WTC11 (cell line): ENCODE measurements around the gene TRIP11. TPM values are rescaled to one million over a fixed set of nuclear protein-coding genes. Genes with fewer than 3 reads are reported as not detected.

Experiments used
- ATAC-seq: fragments of 200-7000 bp; cut with Tn5 transposase; 2 replicates; pipeline ENCODE4 v1.10.0; 2021; ENCODE audit warnings: mild to moderate bottlenecking, moderate library complexity
- CTCF ChIA-PET: fragments of 300-600 bp; sonication (Branson Sonifier 250); formaldehyde crosslinking; loops from one replicate; lab custom pipeline; 2021; ENCODE audit warnings: antibody characterized with exemption; lab: Charles Lee
- POLR2A ChIA-PET: fragments of 350-600 bp; sonication (Branson Sonifier 250); formaldehyde crosslinking; loops from one replicate; lab custom pipeline; 2021; ENCODE audit warnings: antibody characterized with exemption; lab: Charles Lee
- DNase-seq: peaks from one replicate; pipeline ENCODE4 v3.0.0; 2021; ENCODE audit warnings: low spot score
- H3K27ac Mint-ChIP-seq: 2 replicates; pipeline ENCODE4 v1.8.0; 2021; ENCODE audit warnings: mixed read lengths
- H3K27me3 Mint-ChIP-seq: 2 replicates; pipeline ENCODE4 v1.8.0; 2021; ENCODE audit warnings: low read depth, mild to moderate bottlenecking, moderate library complexity, mixed read lengths
- H3K36me3 Mint-ChIP-seq: 2 replicates; pipeline ENCODE4 v1.8.0; 2021; ENCODE audit warnings: mixed read lengths
- H3K4me1 Mint-ChIP-seq: 2 replicates; pipeline ENCODE4 v1.8.0; 2022; ENCODE audit warnings: mixed read lengths
- H3K4me3 Mint-ChIP-seq: 2 replicates; pipeline ENCODE4 v1.8.0; 2021; ENCODE audit warnings: mild to moderate bottlenecking, moderate library complexity, mixed read lengths
- H3K9me3 Mint-ChIP-seq: 2 replicates; pipeline ENCODE4 v1.8.0; 2021; ENCODE audit warnings: mixed read lengths
- AFF4 ChIP-seq: sonication (generic); formaldehyde crosslinking; IDR thresholded peaks from 2 replicates; pipeline ENCODE4 v1.8.1; 2023; ENCODE audit warnings: mild to moderate bottlenecking, missing genetic modification reagents, borderline replicate concordance
- ATF2 ChIP-seq: sonication (generic); formaldehyde crosslinking; IDR thresholded peaks from 2 replicates; pipeline ENCODE4 v1.8.1; 2022; ENCODE audit warnings: low read depth, missing genetic modification reagents, borderline replicate concordance
- E2F1 ChIP-seq: sonication (generic); formaldehyde crosslinking; IDR thresholded peaks from 2 replicates; pipeline ENCODE4 v1.8.0; 2022; ENCODE audit warnings: mild to moderate bottlenecking, missing genetic modification reagents
- E2F4 ChIP-seq: sonication (generic); formaldehyde crosslinking; IDR thresholded peaks from 2 replicates; pipeline ENCODE4 v1.8.1; 2022; ENCODE audit warnings: low read depth, mild to moderate bottlenecking, moderate library complexity, missing genetic modification reagents, borderline replicate concordance
- E2F5 ChIP-seq: sonication (generic); formaldehyde crosslinking; IDR thresholded peaks from 2 replicates; pipeline ENCODE4 v1.8.1; 2022; ENCODE audit warnings: mild to moderate bottlenecking, moderate library complexity, missing genetic modification reagents
- ESRRA ChIP-seq: sonication (generic); formaldehyde crosslinking; IDR thresholded peaks from 2 replicates; pipeline ENCODE4 v1.8.1; 2022; ENCODE audit warnings: mild to moderate bottlenecking, missing genetic modification reagents, borderline replicate concordance
- GTF2I ChIP-seq: fragments of 250-450 bp; sonication (Bioruptor Pico); conservative IDR thresholded peaks from 2 replicates; pipeline ENCODE4 v1.4.0; 2021; ENCODE audit warnings: mild to moderate bottlenecking
- HMGXB4 ChIP-seq: sonication (generic); formaldehyde crosslinking; IDR thresholded peaks from 2 replicates; pipeline ENCODE4 v1.8.1; 2023; ENCODE audit warnings: mild to moderate bottlenecking, moderate library complexity, missing genetic modification reagents
- MAX ChIP-seq: sonication (generic); formaldehyde crosslinking; IDR thresholded peaks from 2 replicates; pipeline ENCODE4 v1.8.0; 2022; ENCODE audit warnings: mild to moderate bottlenecking, missing genetic modification reagents
- MXD4 ChIP-seq: fragments of 250-450 bp; sonication (Bioruptor Pico); IDR thresholded peaks from 2 replicates; pipeline ENCODE4 v1.8.0; 2021; ENCODE audit warnings: mild to moderate bottlenecking, moderate library complexity, borderline replicate concordance
- NR3C1 ChIP-seq: sonication (generic); formaldehyde crosslinking; conservative IDR thresholded peaks from 2 replicates; pipeline ENCODE4 v1.8.1; 2023; ENCODE audit warnings: low read depth, mild to moderate bottlenecking, missing genetic modification reagents
- PREB ChIP-seq: sonication (generic); formaldehyde crosslinking; IDR thresholded peaks from 2 replicates; pipeline ENCODE4 v1.8.1; 2022; ENCODE audit warnings: mild to moderate bottlenecking, missing genetic modification reagents, moderate library complexity, borderline replicate concordance
- TEAD1 ChIP-seq: sonication (generic); formaldehyde crosslinking; IDR thresholded peaks from 2 replicates; pipeline ENCODE4 v1.8.0; 2022; ENCODE audit warnings: mild to moderate bottlenecking, missing genetic modification reagents
- TEAD4 ChIP-seq: sonication (generic); formaldehyde crosslinking; IDR thresholded peaks from 2 replicates; pipeline ENCODE4 v1.8.0; 2022; ENCODE audit warnings: mild to moderate bottlenecking, missing genetic modification reagents
- ZNF138 ChIP-seq: sonication (generic); formaldehyde crosslinking; conservative IDR thresholded peaks from 2 replicates; pipeline ENCODE4 v1.8.1; 2022; ENCODE audit warnings: mild to moderate bottlenecking, moderate library complexity, missing genetic modification reagents
- total RNA-seq: library from RNA; stranded (reverse); gene quantifications from 3 replicates; pipeline ENCODE4 v1.2.3, GENCODE V29; 2021

TRIP11 gene
- total RNA-seq, 1 experiment from 2014 or later = 34.4 TPM

- TF ChIP-seq HMGXB4 (CRISPR knock-in tag) (peak; percentile 82; the same call in 1 of the 2 replicates), E2F5 (peak; percentile 77; the same call in 1 of the 2 replicates), ZNF138 (CRISPR knock-in tag) (no peak), PREB (CRISPR knock-in tag) (no peak), E2F4 (peak; percentile 16; the same call in 1 of the 2 replicates), ESRRA (CRISPR knock-in tag) (peak; percentile 82; the same call in 1 of the 2 replicates)
Observed at GRCh38 chr14:92039719-92040430, at the start of gene TRIP11 (continued).

- POLR2A ChIA-PET = no interaction called here
Observed at GRCh38 chr14:92088494-92088893, 48.6 kb upstream of the TRIP11 start.

More at GRCh38 chr14:92088494-92088893, 48.6 kb upstream of the TRIP11 start:
- H3K36me3 Mint-ChIP-seq = peaks cover 47% of the 10 kb centered on the region
- CTCF ChIA-PET = interaction anchor here (1.4 kb wide), 1 partner anchor 18 kb away, joined by 6 read pairs; the partner anchor contains the start of gene ATXN3
- 0 out of 2 replicates have a peak, but pooled peaks cover 4% of the 10 kb centered on the region for H3K9me3 Mint-ChIP-seq
- H3K27me3 Mint-ChIP-seq = no peaks in the 10 kb centered on the region
- no peaks in the 10 kb centered on the region for H3K4me1 Mint-ChIP-seq
- no peak for ATAC-seq
- H3K27ac Mint-ChIP-seq = no peak overlapping the region
- TF ChIP-seq MAX (CRISPR knock-in tag) = no peak
- no peak for TF ChIP-seq MXD4
- TF ChIP-seq E2F1 (CRISPR knock-in tag) = no peak
- no peak for TF ChIP-seq GTF2I (CRISPR knock-in tag)
- no peak for TF ChIP-seq AFF4 (CRISPR knock-in tag)
- TF ChIP-seq TEAD4 = no peak
- TF ChIP-seq ATF2 (CRISPR knock-in tag) = no peak
- no peak for TF ChIP-seq NR3C1 (CRISPR knock-in tag)
- TF ChIP-seq TEAD1 (CRISPR knock-in tag) = no peak
- TF ChIP-seq, all 79 proteins: peak for 0
- no peak overlapping the region for H3K4me3 Mint-ChIP-seq
- no peak for DNase-seq
